Tibial nerve (tissue), 4 donors: ENCODE measurements around the gene POU2AF3. TPM values are rescaled to one million over a fixed set of nuclear protein-coding genes. Genes with fewer than 3 reads are reported as not detected.

ENCODE experiments used
- DNase-seq, 2 donors: peaks; one replicate each; pipeline ENCODE4 v3.0.0-alpha.2; 2019; ENCODE audit warnings: low spot score in 2 of 2
- H3K27ac ChIP-seq, 4 donors: fragments of 200-600 bp; sonication (generic) in 3 of 4; one replicate each; pipeline ENCODE4 v1.5.1; 2017 to 2019; ENCODE audit warnings: mild to moderate bottlenecking in 1 of 4
- H3K27me3 ChIP-seq, 2 donors: fragments of 200-600 bp; sonication (generic) in 1 of 2; one replicate each; pipeline versions ENCODE4 v1.5.1 to v1.6.0; 2017 to 2019
- H3K36me3 ChIP-seq, 3 donors: fragments of 200-600 bp; sonication (generic); one replicate each; pipeline ENCODE4 v1.5.1; 2018 to 2019
- H3K4me1 ChIP-seq, 4 donors: fragments of 200-600 bp; sonication (generic) in 3 of 4; one replicate each; pipeline ENCODE4 v1.5.1; 2017 to 2019
- H3K4me3 ChIP-seq, 4 donors: fragments of 200-600 bp; sonication (generic) in 3 of 4; one replicate each; pipeline ENCODE4 v1.5.1; 2017 to 2019; ENCODE audit warnings: mild to moderate bottlenecking in 1 of 4, moderate library complexity in 1 of 4
- H3K9me3 ChIP-seq, 4 donors: fragments of 200-600 bp; sonication (generic) in 3 of 4; one replicate each; pipeline ENCODE4 v1.5.1; 2017 to 2019
- EP300 ChIP-seq, 2 donors: sonication (generic); formaldehyde crosslinking; IDR thresholded peaks; one replicate each; pipeline ENCODE4 v1.6.1; 2017; ENCODE audit warnings: antibody characterized with exemption in 2 of 2, mild to moderate bottlenecking in 1 of 2
- POLR2A ChIP-seq, 2 donors: fragments of 450-650 bp; IDR thresholded peaks; one replicate each; pipeline ENCODE4 v1.6.1; 2017; ENCODE audit warnings: antibody characterized with exemption in 2 of 2, mild to moderate bottlenecking in 2 of 2, moderate library complexity in 2 of 2
- WGBS, 2 donors: methylation state at CpG; one replicate each; pipeline ENCODE4 v1.1.5; 2018; 5-methylcytosine and 5-hydroxymethylcytosine counted together
- total RNA-seq, 4 donors: library from RNA; depleted of rRNA; stranded (reverse); fragments of >200 nt; gene quantifications; one replicate each; pipeline ENCODE4 v1.1.0, GENCODE V29; 2016
- TF ChIP-seq, protein P1 (sequence below), 5 experiments: fragments of 200-600 bp in 3 of 5; fragments of 450-650 bp in 2 of 5; sonication (generic) in 3 of 5; IDR thresholded peaks; one replicate each; pipeline ENCODE4 v1.5.1; 2016 to 2019; ENCODE audit warnings: antibody characterized with exemption in 5 of 5, mild to moderate bottlenecking in 3 of 5, moderate library complexity in 2 of 5

Gene POU2AF3
- total RNA-seq, 4 donors from 2014 or later = 0.87 to 4.4 (median 2.3) TPM

DNA sequence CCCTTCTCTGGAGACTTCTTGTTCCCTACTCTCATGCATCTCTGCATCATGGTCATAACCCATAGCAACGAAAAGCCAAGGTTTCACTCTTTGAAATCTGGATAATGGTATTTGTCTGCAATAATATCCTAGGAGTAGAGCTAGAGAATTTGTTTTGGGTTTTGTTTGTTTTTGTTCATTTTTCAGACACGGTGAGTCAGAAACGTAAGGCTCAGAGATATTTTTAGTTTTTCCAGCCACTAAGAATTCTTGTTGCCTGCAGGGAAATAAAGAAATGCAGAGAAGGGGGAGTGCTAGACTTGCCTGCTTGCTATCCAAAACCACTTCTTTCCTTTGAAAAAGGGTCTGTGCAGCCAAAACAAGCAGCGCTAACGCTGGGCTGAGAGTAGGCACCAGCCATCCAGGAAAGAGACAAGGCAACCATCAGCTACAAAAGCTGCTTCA is 26.0 kb downstream of the POU2AF3 start:
- H3K4me3 ChIP-seq = no peak overlapping the region
- no peaks in the 10 kb centered on the region for H3K36me3 ChIP-seq
- H3K4me1 ChIP-seq = peaks cover 0 to 14% (median 0%) of the 10 kb centered on the region in 4 donors
- H3K27me3 ChIP-seq = no peaks in the 10 kb centered on the region
- TF ChIP-seq, protein P1, sequence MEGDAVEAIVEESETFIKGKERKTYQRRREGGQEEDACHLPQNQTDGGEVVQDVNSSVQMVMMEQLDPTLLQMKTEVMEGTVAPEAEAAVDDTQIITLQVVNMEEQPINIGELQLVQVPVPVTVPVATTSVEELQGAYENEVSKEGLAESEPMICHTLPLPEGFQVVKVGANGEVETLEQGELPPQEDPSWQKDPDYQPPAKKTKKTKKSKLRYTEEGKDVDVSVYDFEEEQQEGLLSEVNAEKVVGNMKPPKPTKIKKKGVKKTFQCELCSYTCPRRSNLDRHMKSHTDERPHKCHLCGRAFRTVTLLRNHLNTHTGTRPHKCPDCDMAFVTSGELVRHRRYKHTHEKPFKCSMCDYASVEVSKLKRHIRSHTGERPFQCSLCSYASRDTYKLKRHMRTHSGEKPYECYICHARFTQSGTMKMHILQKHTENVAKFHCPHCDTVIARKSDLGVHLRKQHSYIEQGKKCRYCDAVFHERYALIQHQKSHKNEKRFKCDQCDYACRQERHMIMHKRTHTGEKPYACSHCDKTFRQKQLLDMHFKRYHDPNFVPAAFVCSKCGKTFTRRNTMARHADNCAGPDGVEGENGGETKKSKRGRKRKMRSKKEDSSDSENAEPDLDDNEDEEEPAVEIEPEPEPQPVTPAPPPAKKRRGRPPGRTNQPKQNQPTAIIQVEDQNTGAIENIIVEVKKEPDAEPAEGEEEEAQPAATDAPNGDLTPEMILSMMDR (IDR thresholded peaks at IDR 0.05) = no peak
- TF ChIP-seq POLR2A (IDR thresholded peaks at IDR 0.05) (no peak), EP300 (IDR thresholded peaks at IDR 0.05) (peak; percentile 23 to 51)
- peak overlapping the region in 3 of 4 donors; percentile 30 to 81 (median 79) for H3K27ac ChIP-seq
- no peaks in the 10 kb centered on the region for H3K9me3 ChIP-seq
- WGBS, 2 donors = 31 to 47% methylated on average over 5 of the region's 5 CpGs
- DNase-seq = no peak

DNA sequence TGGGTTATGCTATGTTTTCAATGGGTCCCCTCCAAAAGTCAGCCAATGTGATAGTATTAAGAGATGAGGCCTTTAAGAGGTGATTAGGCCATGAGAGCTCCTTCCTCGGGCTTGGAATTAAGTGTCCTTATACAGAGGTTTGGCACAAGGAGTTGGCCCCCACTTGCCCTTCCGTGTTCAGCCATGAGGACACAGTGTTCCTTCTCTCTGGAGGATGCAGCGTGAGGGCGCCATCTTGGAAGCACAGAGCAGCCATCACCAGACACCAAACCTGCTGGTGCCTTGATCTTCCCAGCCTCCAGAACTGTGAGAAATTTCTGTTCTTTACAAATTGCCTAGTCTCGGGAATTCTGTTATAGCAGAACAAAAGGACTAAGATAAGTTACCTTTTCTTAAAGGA is 26.9 kb downstream of the POU2AF3 start:
- Histone ChIP-seq H3K27me3 (no peaks in the 10 kb centered on the region), H3K4me1 (peaks cover 0 to 24% (median 0%) of the 10 kb centered on the region in 4 donors), H3K36me3 (no peaks in the 10 kb centered on the region), H3K27ac (peak overlapping the region in 3 of 4 donors; percentile 30 to 81 (median 79)), H3K4me3 (no peak overlapping the region), H3K9me3 (no peaks in the 10 kb centered on the region)
- DNase-seq = no peak
- 85 to 86% methylated on average over 5 of the region's 5 CpGs for WGBS, 2 donors
- TF ChIP-seq, protein P1 (IDR thresholded peaks at IDR 0.05) = no peak
- TF ChIP-seq EP300 (IDR thresholded peaks at IDR 0.05) = peak in 1 of 2 donors; percentile 9

DNA sequence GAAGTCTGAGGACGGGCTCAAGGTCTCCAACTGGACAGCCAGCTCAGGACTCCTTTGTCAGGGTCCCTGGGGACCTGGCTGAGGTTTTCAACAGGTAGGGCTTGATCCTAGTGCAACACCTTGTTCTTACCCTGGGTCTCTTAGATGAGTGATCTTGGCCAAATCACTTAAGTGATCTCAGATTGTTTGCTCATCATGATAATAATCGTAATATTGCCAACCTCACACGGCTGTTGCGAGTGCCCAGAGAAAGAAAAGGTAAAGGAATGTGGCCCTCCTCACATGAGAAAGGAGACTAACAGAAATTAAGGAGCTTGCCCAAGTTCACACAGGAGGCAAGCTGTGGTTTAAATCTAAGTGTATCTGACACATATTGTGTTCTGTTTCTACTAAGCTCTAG is 28.5 kb downstream of the POU2AF3 start:
- no peak overlapping the region for H3K27ac ChIP-seq
- H3K4me1 ChIP-seq = peaks cover 0 to 27% (median 0%) of the 10 kb centered on the region in 4 donors
- 80 to 95% methylated on average over 4 of the region's 4 CpGs for WGBS, 2 donors

DNA sequence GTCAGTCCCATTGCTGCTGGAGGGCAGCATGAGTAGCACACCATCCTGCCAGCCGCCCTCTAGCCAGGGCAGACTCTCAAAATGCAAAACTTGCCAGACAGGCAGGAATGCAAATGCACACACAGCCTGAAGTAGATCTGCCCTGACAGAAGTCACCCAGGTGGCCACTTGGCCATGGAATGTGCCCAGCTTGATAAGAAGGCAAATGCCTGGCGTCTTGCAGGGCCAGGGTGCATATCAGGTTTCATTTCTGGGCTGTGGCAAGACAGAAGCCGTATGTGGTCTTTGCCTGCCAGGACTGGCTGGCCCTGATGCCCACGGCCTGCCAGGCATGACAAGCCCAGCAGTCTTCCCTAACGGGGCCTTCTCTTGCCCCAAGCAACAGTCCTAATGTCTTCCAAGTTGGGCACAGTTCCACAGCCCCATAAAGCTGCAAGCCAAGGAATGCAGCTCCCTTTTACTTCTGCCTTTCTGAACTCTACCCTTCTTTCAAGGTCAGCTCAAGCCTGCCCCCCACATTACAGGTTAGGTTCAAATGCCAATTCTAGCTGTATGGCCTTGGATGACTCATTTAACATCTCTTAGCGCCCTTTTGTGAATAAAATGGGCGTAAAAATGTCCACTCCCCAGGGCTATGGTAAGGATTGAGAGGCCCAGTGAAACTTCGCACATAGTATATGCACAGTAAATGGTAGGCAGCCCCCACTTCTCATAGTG is 29.7 kb downstream of the POU2AF3 start:
- no peaks in the 10 kb centered on the region for H3K36me3 ChIP-seq
- no peak overlapping the region for H3K4me3 ChIP-seq
- no peaks in the 10 kb centered on the region for H3K27me3 ChIP-seq
- no peak overlapping the region for H3K27ac ChIP-seq
- peaks cover 0 to 27% (median 0%) of the 10 kb centered on the region in 4 donors for H3K4me1 ChIP-seq
- H3K9me3 ChIP-seq = no peaks in the 10 kb centered on the region
- no peak for DNase-seq
- no peak for TF ChIP-seq EP300 (IDR thresholded peaks at IDR 0.05)
- TF ChIP-seq, protein P1 (IDR thresholded peaks at IDR 0.05) = no peak
- TF ChIP-seq POLR2A (IDR thresholded peaks at IDR 0.05) = no peak
- 66 to 67% methylated on average over 8 of the region's 8 CpGs for WGBS, 2 donors

More for the DNA sequence above, 28.5 kb downstream of the POU2AF3 start:
- no peaks in the 10 kb centered on the region for H3K9me3 ChIP-seq
- TF ChIP-seq POLR2A (IDR thresholded peaks at IDR 0.05) (no peak), EP300 (IDR thresholded peaks at IDR 0.05) (no peak)
- TF ChIP-seq, protein P1 (IDR thresholded peaks at IDR 0.05) = no peak
- no peak for DNase-seq
- no peaks in the 10 kb centered on the region for H3K36me3 ChIP-seq
- H3K27me3 ChIP-seq = no peaks in the 10 kb centered on the region
- no peak overlapping the region for H3K4me3 ChIP-seq
